Measurements from ENCODE around the gene KLRF1.

KLRF1 gene

GRCh38 chr12:9881246-9881645 is 54.0 kb downstream of the KLRF1 start, which contains the start of gene KLRF2:
TSS of gene KLRF2 (plus strand) at chr12:9881489. CDS start at chr12:9881596, 107 bp downstream.
- ChIA-PET CTCF (no interaction called here), POLR2A (no interaction called here)
- DNase-seq (ENCODE audit: extremely low spot score), result no peak
- TF ChIP-seq PKNOX1 (IDR thresholded peaks at IDR 0.05) (no peak), FOXM1 (IDR thresholded peaks at IDR 0.05; ENCODE audit: borderline replicate concordance) (no peak), TARDBP (IDR thresholded peaks at IDR 0.05) (no peak), FOXA1 (IDR thresholded peaks at IDR 0.05) (no peak), BHLHE40 (IDR thresholded peaks at IDR 0.05; ENCODE audit: borderline replicate concordance) (no peak), FOXK2 (IDR thresholded peaks at IDR 0.05) (no peak), LEF1 (IDR thresholded peaks at IDR 0.05; ENCODE audit: borderline replicate concordance) (no peak), NFRKB (IDR thresholded peaks at IDR 0.05) (no peak), ELF4 (IDR thresholded peaks at IDR 0.05) (no peak), HDGF (IDR thresholded peaks at IDR 0.05; ENCODE audit: borderline replicate concordance) (no peak), CTBP1 (IDR thresholded peaks at IDR 0.05; ENCODE audit: borderline replicate concordance) (no peak)

DNA sequence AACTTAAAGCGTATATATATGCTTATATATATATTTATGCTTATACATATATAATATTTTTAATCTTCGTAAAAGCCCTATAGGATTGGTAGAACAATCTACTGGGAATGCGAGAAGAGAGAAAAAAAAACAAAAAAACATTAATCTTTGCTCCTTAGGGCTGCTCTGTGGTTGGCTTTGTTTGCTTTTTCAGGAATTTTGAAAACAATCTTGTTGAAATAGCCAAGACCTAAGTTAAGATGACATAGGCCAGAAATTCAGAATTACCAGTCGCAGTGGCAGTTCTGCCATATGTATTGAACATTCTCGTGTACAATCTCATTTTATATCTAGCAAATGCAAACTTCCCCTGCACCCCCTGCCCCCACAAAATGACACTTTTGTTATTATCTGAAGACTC is 54.7 kb downstream of the KLRF1 start:
- DNase-seq (ENCODE audit: extremely low spot score), result no peak
- POLR2A ChIA-PET, result no interaction called here
- TF ChIP-seq BHLHE40 (IDR thresholded peaks at IDR 0.05; ENCODE audit: borderline replicate concordance) (no peak), HDGF (IDR thresholded peaks at IDR 0.05; ENCODE audit: borderline replicate concordance) (no peak), ELF4 (IDR thresholded peaks at IDR 0.05) (no peak), L3MBTL2 (conservative IDR thresholded peaks at IDR 0.05) (no peak), CTBP1 (IDR thresholded peaks at IDR 0.05; ENCODE audit: borderline replicate concordance) (no peak), ARNT (IDR thresholded peaks at IDR 0.05) (no peak), LEF1 (IDR thresholded peaks at IDR 0.05; ENCODE audit: borderline replicate concordance) (no peak), FOXK2 (IDR thresholded peaks at IDR 0.05) (no peak), FOXA1 (IDR thresholded peaks at IDR 0.05) (no peak), SUZ12 (IDR thresholded peaks at IDR 0.05) (no peak), TARDBP (IDR thresholded peaks at IDR 0.05) (no peak), FOXM1 (IDR thresholded peaks at IDR 0.05; ENCODE audit: borderline replicate concordance) (no peak), SP1 (IDR thresholded peaks at IDR 0.05) (no peak)
- CTCF ChIA-PET, result no interaction called here

DNA sequence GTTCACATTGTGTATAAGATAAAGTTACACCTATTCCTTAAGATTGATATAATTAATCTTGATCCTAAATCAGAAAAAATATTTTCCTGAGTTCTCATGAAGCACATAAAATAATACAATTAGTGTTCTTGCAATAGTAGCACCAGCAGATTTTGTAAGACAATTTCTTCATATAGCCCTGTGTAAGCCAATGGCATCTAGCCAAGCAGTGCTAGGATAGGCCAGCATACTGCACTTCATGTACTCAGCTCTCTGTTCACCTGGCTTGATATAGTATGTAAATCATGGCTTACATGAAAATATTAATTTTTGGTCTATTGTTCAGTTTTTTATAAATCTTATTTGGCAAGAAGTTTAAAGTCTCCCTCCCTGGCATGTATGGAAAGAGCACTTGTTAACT is 55.9 kb downstream of the KLRF1 start:
- ChIA-PET POLR2A (no interaction called here), CTCF (no interaction called here)
- TF ChIP-seq BHLHE40 (IDR thresholded peaks at IDR 0.05; ENCODE audit: borderline replicate concordance), result no peak
- no peak for TF ChIP-seq FOXM1 (IDR thresholded peaks at IDR 0.05; ENCODE audit: borderline replicate concordance)
- no peak for TF ChIP-seq TARDBP (IDR thresholded peaks at IDR 0.05)
- TF ChIP-seq HDGF (IDR thresholded peaks at IDR 0.05; ENCODE audit: borderline replicate concordance), result no peak
- no peak for TF ChIP-seq LEF1 (IDR thresholded peaks at IDR 0.05; ENCODE audit: borderline replicate concordance)
- TF ChIP-seq ELF4 (IDR thresholded peaks at IDR 0.05), result no peak
- TF ChIP-seq NFRKB (IDR thresholded peaks at IDR 0.05), result no peak
- TF ChIP-seq FOXA1 (IDR thresholded peaks at IDR 0.05), result no peak
- TF ChIP-seq ARNT (IDR thresholded peaks at IDR 0.05), result no peak
- no peak for TF ChIP-seq ZNF384 (IDR thresholded peaks at IDR 0.05)
- TF ChIP-seq L3MBTL2 (conservative IDR thresholded peaks at IDR 0.05), result no peak
- TF ChIP-seq FOXK2 (IDR thresholded peaks at IDR 0.05), result no peak
- no peak for TF ChIP-seq CTBP1 (IDR thresholded peaks at IDR 0.05; ENCODE audit: borderline replicate concordance)
- TF ChIP-seq PKNOX1 (IDR thresholded peaks at IDR 0.05), result no peak
- DNase-seq (ENCODE audit: extremely low spot score), result no peak

DNA sequence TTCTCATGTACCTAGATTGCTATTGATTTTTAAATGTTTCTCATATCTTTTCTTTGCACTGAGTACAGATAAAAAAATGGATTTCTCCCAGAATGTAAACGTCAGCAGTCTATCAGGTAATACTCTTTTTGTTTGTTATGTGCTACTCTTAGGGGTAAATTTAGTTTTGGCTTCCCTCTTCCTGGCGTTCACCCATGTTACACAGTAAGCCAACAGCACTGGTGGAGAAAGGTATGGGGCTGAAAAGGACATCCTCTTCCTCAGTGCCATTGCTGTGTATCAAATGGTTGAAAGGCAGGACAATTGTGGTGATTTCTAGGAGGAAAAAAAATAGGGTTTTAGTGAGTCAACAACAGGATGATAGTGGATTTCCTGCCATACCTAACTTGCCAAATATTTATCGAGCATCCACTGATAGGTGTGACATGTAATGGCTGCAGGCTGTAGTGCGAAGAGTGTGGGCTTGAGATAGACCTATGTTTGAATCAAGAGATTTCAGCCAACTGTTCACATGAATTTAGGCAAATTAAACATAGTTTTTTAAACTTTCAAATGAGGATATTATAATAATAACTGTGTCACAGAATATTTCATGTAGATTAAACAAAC is 61.5 kb downstream of the KLRF1 start:
- DNase-seq (ENCODE audit: extremely low spot score), result no peak
- ChIA-PET CTCF (no interaction called here), POLR2A (no interaction called here)
- no peak for TF ChIP-seq FOXA1 (IDR thresholded peaks at IDR 0.05)

All from HEK293T (cell line).